Upper lobe of left lung (tissue), 6 donors: ENCODE data around the gene LAMA2. TPM values are rescaled to one million over a fixed set of nuclear protein-coding genes. Genes with fewer than 3 reads are reported as not detected.

Experiments used
- ATAC-seq, 2 donors: fragments of 200-7000 bp; cut with Tn5 transposase; one replicate each; pipeline ENCODE4 v1.9.1; 2022; ENCODE audit warnings: mild to moderate bottlenecking in 2 of 2, moderate library complexity in 2 of 2; ENCODE audit not compliant: low FRiP score in 2 of 2
- DNase-seq, 2 donors: peaks; one replicate each; pipeline ENCODE4 v3.0.0-alpha.2; 2019 to 2020
- H3K27ac ChIP-seq, 4 donors: fragments of 200-600 bp; sonication (generic); one replicate each; pipeline ENCODE4 v1.5.1; 2016 to 2019
- H3K27me3 ChIP-seq, 4 donors: fragments of 200-600 bp; sonication (generic); one replicate each; pipeline ENCODE4 v1.5.1; 2017 to 2019
- H3K36me3 ChIP-seq, 4 donors: fragments of 200-600 bp; sonication (generic); one replicate each; pipeline ENCODE4 v1.5.1; 2016 to 2019
- H3K4me1 ChIP-seq, 4 donors: fragments of 200-600 bp; sonication (generic); one replicate each; pipeline ENCODE4 v1.5.1; 2018 to 2019
- H3K4me3 ChIP-seq, 4 donors: fragments of 200-600 bp; sonication (generic); one replicate each; pipeline ENCODE4 v1.5.1; 2017 to 2019; ENCODE audit warnings: mild to moderate bottlenecking in 2 of 4, moderate library complexity in 1 of 4
- H3K9me3 ChIP-seq, 4 donors: fragments of 200-600 bp; sonication (generic); one replicate each; pipeline ENCODE4 v1.5.1; 2018 to 2019
- EP300 ChIP-seq, 4 donors: sonication (generic); formaldehyde crosslinking; IDR thresholded peaks; one replicate each; pipeline ENCODE4 v1.5.1; 2017; ENCODE audit warnings: antibody characterized with exemption in 4 of 4, control low read depth in 2 of 4
- POLR2A ChIP-seq, 4 donors: fragments of 450-650 bp; IDR thresholded peaks; one replicate each; pipeline ENCODE4 v1.5.1; 2016 to 2017; ENCODE audit warnings: antibody characterized with exemption in 4 of 4, mild to moderate bottlenecking in 2 of 4
- POLR2AphosphoS5 ChIP-seq, 2 donors: sonication (generic); formaldehyde crosslinking; IDR thresholded peaks; one replicate each; pipeline ENCODE4 v1.5.1; 2017; ENCODE audit warnings: antibody characterized with exemption in 2 of 2
- WGBS, 2 donors: methylation state at CpG; one replicate each; pipeline ENCODE4 v1.1.5; 2017 to 2018; 5-methylcytosine and 5-hydroxymethylcytosine counted together
- total RNA-seq, 6 donors: library from RNA; depleted of rRNA in 4 of 6; stranded (reverse); fragments of >200 nt in 4 of 6; gene quantifications; one replicate each; pipeline versions ENCODE4 v1.1.0 to v1.2.1, GENCODE V29; 2016 to 2021
- TF ChIP-seq, protein P1 (sequence below), 6 experiments: fragments of 450-650 bp in 4 of 6; fragments of 200-600 bp in 2 of 6; sonication (generic) in 2 of 6; IDR thresholded peaks; one replicate each; pipeline ENCODE4 v1.5.1; 2016 to 2019; ENCODE audit warnings: antibody characterized with exemption in 6 of 6
- donor health status: DM: no; HTN: no; CAD: no; lungs with moderate emphysema.
- donor health status: DM: no; HTN: yes; CAD: no; lungs with severe emphysema.

The LAMA2 gene
- total RNA-seq, 6 donors from 2014 or later: 41.9 to 82.8 (median 62.4) TPM

DNA sequence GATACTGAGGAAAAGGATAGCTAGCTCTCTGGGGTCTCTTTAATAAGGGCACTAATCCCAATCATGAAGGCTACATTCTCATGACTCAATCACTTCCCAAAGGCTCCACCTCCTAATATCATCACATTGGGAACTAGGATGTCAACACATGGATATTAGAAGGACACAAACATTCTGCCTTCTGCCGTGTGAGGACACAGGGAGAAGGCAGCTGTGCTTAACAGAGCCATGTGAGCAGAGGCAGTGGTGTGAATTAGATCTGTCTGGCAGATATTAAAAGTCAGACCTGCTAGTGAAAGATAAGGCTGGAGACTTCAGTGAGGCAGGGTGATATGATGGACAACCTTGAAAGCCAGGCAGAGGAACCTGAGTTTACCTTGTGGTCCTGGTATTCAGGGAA lies 485.1 kb downstream of the LAMA2 start:
- TF ChIP-seq EP300 (IDR thresholded peaks at IDR 0.05): no peak
- TF ChIP-seq POLR2AphosphoS5 (IDR thresholded peaks at IDR 0.05): no peak
- no peak for TF ChIP-seq POLR2A (IDR thresholded peaks at IDR 0.05)
- TF ChIP-seq, protein P1, sequence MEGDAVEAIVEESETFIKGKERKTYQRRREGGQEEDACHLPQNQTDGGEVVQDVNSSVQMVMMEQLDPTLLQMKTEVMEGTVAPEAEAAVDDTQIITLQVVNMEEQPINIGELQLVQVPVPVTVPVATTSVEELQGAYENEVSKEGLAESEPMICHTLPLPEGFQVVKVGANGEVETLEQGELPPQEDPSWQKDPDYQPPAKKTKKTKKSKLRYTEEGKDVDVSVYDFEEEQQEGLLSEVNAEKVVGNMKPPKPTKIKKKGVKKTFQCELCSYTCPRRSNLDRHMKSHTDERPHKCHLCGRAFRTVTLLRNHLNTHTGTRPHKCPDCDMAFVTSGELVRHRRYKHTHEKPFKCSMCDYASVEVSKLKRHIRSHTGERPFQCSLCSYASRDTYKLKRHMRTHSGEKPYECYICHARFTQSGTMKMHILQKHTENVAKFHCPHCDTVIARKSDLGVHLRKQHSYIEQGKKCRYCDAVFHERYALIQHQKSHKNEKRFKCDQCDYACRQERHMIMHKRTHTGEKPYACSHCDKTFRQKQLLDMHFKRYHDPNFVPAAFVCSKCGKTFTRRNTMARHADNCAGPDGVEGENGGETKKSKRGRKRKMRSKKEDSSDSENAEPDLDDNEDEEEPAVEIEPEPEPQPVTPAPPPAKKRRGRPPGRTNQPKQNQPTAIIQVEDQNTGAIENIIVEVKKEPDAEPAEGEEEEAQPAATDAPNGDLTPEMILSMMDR (IDR thresholded peaks at IDR 0.05): no peak
- H3K27me3 ChIP-seq: no peaks in the 10 kb centered on the region
- peaks cover 0 to 14% (median 2%) of the 10 kb centered on the region in 4 donors for H3K4me1 ChIP-seq
- peaks cover 0 to 3% (median 0%) of the 10 kb centered on the region in 4 donors for H3K36me3 ChIP-seq
- no peak for DNase-seq
- WGBS, 2 donors: 56 to 61% methylated on average over 1 of the region's 1 CpG
- H3K9me3 ChIP-seq: no peaks in the 10 kb centered on the region
- no peak overlapping the region for H3K4me3 ChIP-seq
- H3K27ac ChIP-seq: no peak overlapping the region
- ATAC-seq: no peak

GRCh38 chr6:129368970-129369369 lies 486.0 kb downstream of the LAMA2 start:
- 82 to 90% methylated on average over 2 of the region's 2 CpGs for WGBS, 2 donors
- H3K9me3 ChIP-seq: no peaks in the 10 kb centered on the region
- H3K36me3 ChIP-seq: peaks cover 0 to 3% (median 0%) of the 10 kb centered on the region in 4 donors
- no peak for ATAC-seq
- H3K27me3 ChIP-seq: no peaks in the 10 kb centered on the region
- DNase-seq: no peak
- peaks cover 0 to 14% (median 2%) of the 10 kb centered on the region in 4 donors for H3K4me1 ChIP-seq
- H3K27ac ChIP-seq: no peak overlapping the region
- TF ChIP-seq POLR2AphosphoS5 (IDR thresholded peaks at IDR 0.05) (no peak), POLR2A (IDR thresholded peaks at IDR 0.05) (no peak), EP300 (IDR thresholded peaks at IDR 0.05) (no peak)
- TF ChIP-seq, protein P1 (IDR thresholded peaks at IDR 0.05): no peak
- no peak overlapping the region for H3K4me3 ChIP-seq

DNA sequence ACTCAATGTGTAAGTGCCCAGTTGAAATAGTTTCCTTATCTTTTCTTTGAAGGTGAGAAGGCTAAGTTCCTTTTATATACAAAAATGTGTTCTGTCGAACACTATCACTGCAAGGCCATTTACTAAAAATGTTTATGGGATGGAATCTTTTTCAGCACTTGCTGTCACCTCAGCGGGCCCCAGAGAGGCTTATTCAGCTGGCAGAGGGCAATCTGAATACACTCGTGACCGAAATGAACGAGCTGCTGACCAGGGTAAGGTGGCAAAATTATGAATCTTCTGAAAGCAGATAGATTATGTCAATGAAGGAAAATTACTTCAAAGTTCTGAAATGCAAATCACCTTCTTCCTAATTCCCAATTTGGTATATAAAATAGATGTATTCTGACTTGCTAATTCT lies 486.8 kb downstream of the LAMA2 start:
- TF ChIP-seq EP300 (IDR thresholded peaks at IDR 0.05): no peak
- TF ChIP-seq, protein P1 (IDR thresholded peaks at IDR 0.05): no peak
- no peak for TF ChIP-seq POLR2AphosphoS5 (IDR thresholded peaks at IDR 0.05)
- no peak for TF ChIP-seq POLR2A (IDR thresholded peaks at IDR 0.05)
- Histone ChIP-seq H3K4me3 (no peak overlapping the region), H3K27ac (no peak overlapping the region), H3K36me3 (peaks cover 0 to 3% (median 0%) of the 10 kb centered on the region in 4 donors), H3K4me1 (peaks cover 0 to 14% (median 2%) of the 10 kb centered on the region in 4 donors), H3K27me3 (no peaks in the 10 kb centered on the region), H3K9me3 (no peaks in the 10 kb centered on the region)
- DNase-seq (no peak), ATAC-seq (no peak)
- WGBS, 2 donors: 42 to 64% methylated on average over 5 of the region's 5 CpGs

DNA sequence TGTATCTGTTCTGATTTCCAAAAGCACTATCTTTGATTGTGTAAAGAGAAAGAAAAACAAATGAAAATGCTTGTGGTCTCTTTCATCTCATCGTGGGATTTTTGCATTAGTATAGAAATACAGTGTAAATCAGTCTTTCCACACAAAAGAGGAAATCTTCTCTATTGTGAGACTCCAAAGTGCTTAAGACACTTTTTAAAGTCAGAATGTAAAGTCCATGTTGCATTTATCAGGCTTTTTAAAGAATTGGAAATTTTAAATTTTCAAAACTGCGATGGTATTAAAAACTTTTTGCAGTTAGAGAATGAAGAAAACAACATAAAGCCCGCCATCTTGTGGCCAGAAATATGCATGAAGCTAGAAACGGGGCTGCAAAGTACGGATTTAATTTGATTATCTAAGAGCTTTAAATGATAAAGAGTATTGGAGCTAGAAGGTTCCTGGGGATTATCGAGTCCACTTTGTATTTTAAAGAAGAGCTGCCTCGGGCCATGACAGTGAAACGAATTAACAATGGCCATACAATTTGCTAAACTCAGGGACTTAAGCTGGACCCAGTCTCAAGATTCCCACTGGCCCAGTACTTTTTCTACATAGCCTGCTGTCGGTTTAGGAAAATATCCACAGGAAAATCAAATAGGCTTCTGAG lies 487.5 kb downstream of the LAMA2 start:
- H3K4me3 ChIP-seq: peak overlapping the region in 1 of 4 donors; percentile 1
- DNase-seq (no peak), ATAC-seq (peak in 1 of 2 donors; percentile 53)
- no peak for TF ChIP-seq EP300 (IDR thresholded peaks at IDR 0.05)
- TF ChIP-seq, protein P1 (IDR thresholded peaks at IDR 0.05): peak in 5 of 6 experiments; percentile 35 to 56 (median 49)
- peaks cover 0 to 14% (median 2%) of the 10 kb centered on the region in 4 donors for H3K4me1 ChIP-seq
- no peaks in the 10 kb centered on the region for H3K9me3 ChIP-seq
- no peaks in the 10 kb centered on the region for H3K27me3 ChIP-seq
- 11% methylated on average over 9 of the region's 9 CpGs for WGBS, 2 donors
- peaks cover 0 to 3% (median 0%) of the 10 kb centered on the region in 4 donors for H3K36me3 ChIP-seq
- no peak overlapping the region for H3K27ac ChIP-seq

- H3K4me3 ChIP-seq: no peak overlapping the region
- no peaks in the 10 kb centered on the region for H3K27me3 ChIP-seq
- H3K27ac ChIP-seq: no peak overlapping the region
- WGBS, 2 donors: 48 to 52% methylated on average over 2 of the region's 2 CpGs
- ATAC-seq (no peak), DNase-seq (no peak)
- no peak for TF ChIP-seq EP300 (IDR thresholded peaks at IDR 0.05)
- no peaks in the 10 kb centered on the region for H3K36me3 ChIP-seq
- no peaks in the 10 kb centered on the region for H3K4me1 ChIP-seq
- no peaks in the 10 kb centered on the region for H3K9me3 ChIP-seq
Measured at GRCh38 chr6:129381885-129382284, 498.9 kb downstream of the LAMA2 start.
